ENCODE results near the gene PCDHA9. TPM values are rescaled to one million over a fixed set of nuclear protein-coding genes. Genes with fewer than 3 reads are reported as not detected.
"Not testable (repeated sequence)": the region's sequence is repeated elsewhere in the genome, so short reads cannot be mapped to it uniquely, and the experiment has no call there.

The PCDHA9 gene
- total and polyA plus RNA-seq, 2 of the 4 experiments (the other 2 are of a cell fraction), result under 0.01 TPM; not detected in 1

DNA sequence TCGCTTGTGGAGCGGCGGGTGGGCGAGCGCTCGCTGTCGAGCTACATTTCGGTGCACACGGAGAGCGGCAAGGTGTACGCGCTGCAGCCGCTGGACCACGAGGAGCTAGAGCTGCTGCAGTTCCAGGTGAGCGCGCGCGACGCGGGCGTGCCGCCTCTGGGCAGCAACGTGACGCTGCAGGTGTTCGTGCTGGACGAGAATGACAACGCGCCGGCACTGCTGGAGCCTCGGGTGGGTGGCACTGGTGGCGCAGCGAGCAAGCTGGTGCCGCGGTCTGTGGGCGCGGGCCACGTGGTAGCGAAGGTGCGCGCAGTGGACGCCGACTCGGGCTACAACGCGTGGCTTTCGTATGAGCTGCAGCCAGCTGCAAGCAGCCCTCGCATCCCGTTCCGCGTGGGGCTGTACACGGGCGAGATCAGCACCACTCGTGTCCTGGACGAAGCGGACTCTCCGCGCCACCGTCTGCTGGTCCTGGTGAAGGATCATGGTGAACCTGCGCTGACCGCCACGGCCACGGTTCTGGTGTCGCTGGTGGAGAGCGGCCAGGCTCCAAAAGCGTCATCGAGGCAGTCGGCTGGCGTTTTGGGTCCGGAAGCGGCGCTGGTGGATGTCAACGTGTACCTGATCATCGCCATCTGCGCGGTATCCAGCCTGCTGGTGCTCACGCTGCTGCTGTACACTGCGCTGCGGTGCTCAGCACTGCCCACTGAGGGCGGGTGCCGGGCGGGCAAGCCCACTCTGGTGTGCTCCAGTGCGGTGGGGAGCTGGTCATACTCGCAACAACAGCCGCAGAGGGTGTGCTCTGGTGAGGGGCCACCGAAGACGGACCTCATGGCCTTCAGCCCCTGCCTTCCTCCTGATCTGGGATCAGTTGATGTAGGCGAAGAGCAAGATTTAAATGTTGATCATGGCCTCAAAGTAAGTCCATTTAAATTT is 5.1 kb upstream of the PCDHA9 start:
- no peak overlapping the region for H4K5ac ChIP-seq (ENCODE audit: low read depth, low read length)
- H2BK120ac ChIP-seq (ENCODE audit: low read depth, low read length), result no peak overlapping the region
- no peak overlapping the region for H3K27ac ChIP-seq (ENCODE audit: insufficient read depth, low read length)
- no peaks in the 10 kb centered on the region for H4K20me1 ChIP-seq (ENCODE audit: insufficient read depth, low read length)
- in situ Hi-C loops (cut with MboI; ENCODE audit: low sequenced_read_pairs), result no loop called here
- no peaks in the 10 kb centered on the region for H3K4me1 ChIP-seq (ENCODE audit: control insufficient read depth, insufficient read depth, low read length)
- no peaks in the 10 kb centered on the region for H3K36me3 ChIP-seq (ENCODE audit: control insufficient read depth, insufficient read depth, low read length)
- WGBS, 2 experiments (ENCODE audit: extremely low coverage in 2 of 2, insufficient read length in 1 of 2), result 53% methylated on average over 48 of the region's 87 CpGs; no CpG with 5 or more reads in 1 of the 2 experiments
- ATAC-seq (ENCODE audit: low read depth), result no peak
- no peak overlapping the region for H2AK9ac ChIP-seq (replicated peaks; ENCODE audit: low read depth, low read length, poor library complexity)
- no peak for DNase-seq
- H2BK5ac ChIP-seq (ENCODE audit: low read depth, low read length, poor library complexity, severe bottlenecking), result no peak overlapping the region
- H3K14ac ChIP-seq (replicated peaks; ENCODE audit: low read depth, low read length), result no peak overlapping the region
- H3K79me1 ChIP-seq (ENCODE audit: low read depth in 1 of 2, low read length in 2 of 2), result no peaks in the 10 kb centered on the region
- H2AK5ac ChIP-seq (ENCODE audit: low read depth, low read length), result no peak overlapping the region
- H2BK20ac ChIP-seq (ENCODE audit: low read depth, low read length), result no peak overlapping the region
- no peaks in the 10 kb centered on the region for H3K9me1 ChIP-seq (ENCODE audit: insufficient read depth, low read length)
- H3K9ac ChIP-seq (ENCODE audit: low read depth, low read length), result no peak overlapping the region
- dilution Hi-C loops (cut with HindIII; ENCODE audit: low sequenced_read_pairs, unreplicated experiment), result no loop called here
- H3K4me2 ChIP-seq (ENCODE audit: low read depth, low read length), result no peak overlapping the region
- H3K27me3 ChIP-seq (ENCODE audit: control insufficient read depth, insufficient read depth, low read length), result no peaks in the 10 kb centered on the region
- no peak overlapping the region for H2AFZ ChIP-seq (replicated peaks; ENCODE audit: low read length, poor library complexity)
- ChIA-PET POLR2A (ENCODE audit: unreplicated experiment) (no interaction called here), CTCF (no interaction called here)
- H3K4me3 ChIP-seq (ENCODE audit: insufficient read depth, low read depth, low read length), result no peak overlapping the region
- no peak overlapping the region for H2BK15ac ChIP-seq (ENCODE audit: low read depth, low read length)
- H3K4ac ChIP-seq (ENCODE audit: low read depth, low read length), result no peak overlapping the region
- no peak for TF ChIP-seq MXI1 (IDR thresholded peaks at IDR 0.05; ENCODE audit: borderline replicate concordance, low read depth, low read length)
- intact Hi-C loops (cut with micrococcal nuclease), result no loop called here
- no peak overlapping the region for H3K23ac ChIP-seq (ENCODE audit: low read depth, low read length)
- H3K56ac ChIP-seq (ENCODE audit: extremely low read depth, insufficient read depth, low read length), result no peak overlapping the region
- H3K9me3 ChIP-seq (ENCODE audit: control insufficient read depth, insufficient read depth, low read length), result peaks cover 14% of the 10 kb centered on the region
- no peak overlapping the region for H3K18ac ChIP-seq (ENCODE audit: low read depth, low read length)
- no peak overlapping the region for H4K91ac ChIP-seq (ENCODE audit: insufficient read depth, low read depth, low read length)
- BruUV-seq (replicated peaks), result no TSS peak
- no peak overlapping the region for H4K8ac ChIP-seq (ENCODE audit: low read depth in 2 of 2, low read length in 2 of 2)

DNA sequence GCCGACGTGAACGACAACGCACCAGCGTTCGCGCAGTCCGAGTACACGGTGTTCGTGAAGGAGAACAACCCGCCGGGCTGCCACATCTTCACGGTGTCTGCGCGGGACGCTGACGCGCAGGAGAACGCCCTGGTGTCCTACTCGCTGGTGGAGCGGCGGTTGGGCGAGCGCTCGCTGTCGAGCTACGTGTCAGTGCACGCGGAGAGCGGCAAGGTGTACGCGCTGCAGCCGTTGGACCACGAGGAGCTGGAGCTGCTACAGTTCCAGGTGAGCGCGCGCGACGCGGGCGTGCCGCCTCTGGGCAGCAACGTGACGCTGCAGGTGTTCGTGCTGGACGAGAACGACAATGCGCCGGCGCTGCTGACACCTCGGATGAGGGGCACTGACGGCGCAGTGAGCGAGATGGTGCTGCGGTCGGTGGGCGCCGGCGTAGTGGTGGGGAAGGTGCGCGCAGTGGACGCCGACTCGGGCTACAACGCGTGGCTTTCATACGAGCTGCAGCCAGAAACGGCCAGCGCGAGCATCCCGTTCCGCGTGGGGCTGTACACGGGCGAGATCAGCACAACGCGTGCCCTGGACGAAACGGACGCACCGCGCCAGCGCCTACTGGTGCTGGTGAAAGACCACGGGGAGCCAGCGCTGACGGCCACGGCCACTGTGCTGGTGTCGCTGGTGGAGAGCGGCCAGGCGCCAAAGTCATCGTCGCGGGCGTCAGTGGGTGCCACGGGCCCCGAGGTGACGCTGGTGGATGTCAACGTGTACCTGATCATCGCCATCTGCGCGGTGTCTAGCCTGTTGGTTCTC is 1.9 kb downstream of the PCDHA9 start:
- POLR2A ChIA-PET (ENCODE audit: unreplicated experiment); H4K91ac ChIP-seq (ENCODE audit: insufficient read depth, low read depth, low read length); H3K36me3 ChIP-seq (ENCODE audit: control insufficient read depth, insufficient read depth, low read length); ATAC-seq (ENCODE audit: low read depth); dilution Hi-C loops (cut with HindIII; ENCODE audit: low sequenced_read_pairs, unreplicated experiment); H3K9me1 ChIP-seq (ENCODE audit: insufficient read depth, low read length); H3K4me3 ChIP-seq (ENCODE audit: insufficient read depth, low read depth, low read length); H2BK15ac ChIP-seq (ENCODE audit: low read depth, low read length); H2BK120ac ChIP-seq (ENCODE audit: low read depth, low read length); BruUV-seq (replicated peaks); H3K23ac ChIP-seq (ENCODE audit: low read depth, low read length); H3K9ac ChIP-seq (ENCODE audit: low read depth, low read length); intact Hi-C loops (cut with micrococcal nuclease); H3K79me1 ChIP-seq (ENCODE audit: low read depth in 1 of 2, low read length in 2 of 2); H4K5ac ChIP-seq (ENCODE audit: low read depth, low read length); H2BK5ac ChIP-seq (ENCODE audit: low read depth, low read length, poor library complexity, severe bottlenecking); H3K4me2 ChIP-seq (ENCODE audit: low read depth, low read length); CTCF ChIA-PET; H3K14ac ChIP-seq (replicated peaks; ENCODE audit: low read depth, low read length); H3K27me3 ChIP-seq (ENCODE audit: control insufficient read depth, insufficient read depth, low read length); in situ Hi-C loops (cut with MboI; ENCODE audit: low sequenced_read_pairs); H3K4ac ChIP-seq (ENCODE audit: low read depth, low read length); H3K18ac ChIP-seq (ENCODE audit: low read depth, low read length); H4K8ac ChIP-seq (ENCODE audit: low read depth in 2 of 2, low read length in 2 of 2); H2AFZ ChIP-seq (replicated peaks; ENCODE audit: low read length, poor library complexity); DNase-seq; H2BK20ac ChIP-seq (ENCODE audit: low read depth, low read length); H2AK5ac ChIP-seq (ENCODE audit: low read depth, low read length); H4K20me1 ChIP-seq (ENCODE audit: insufficient read depth, low read length); H3K4me1 ChIP-seq (ENCODE audit: control insufficient read depth, insufficient read depth, low read length); H3K56ac ChIP-seq (ENCODE audit: extremely low read depth, insufficient read depth, low read length); H2AK9ac ChIP-seq (replicated peaks; ENCODE audit: low read depth, low read length, poor library complexity); H3K27ac ChIP-seq (ENCODE audit: insufficient read depth, low read length): not testable (repeated sequence)
- WGBS, 2 experiments (ENCODE audit: extremely low coverage in 2 of 2, insufficient read length in 1 of 2), result 46% methylated on average over 75 of the region's 101 CpGs; no CpG with 5 or more reads in 1 of the 2 experiments
- H3K9me3 ChIP-seq (ENCODE audit: control insufficient read depth, insufficient read depth, low read length), result peaks cover 12% of the 10 kb centered on the region
